NCI-H2196 treated with DMSO at 0.1 percent for 48 hours (cell line): ENCODE measurements around the gene RGCC.

ENCODE experiments used
- DNase-seq: peaks from one replicate; lab custom pipeline; 2025; ENCODE audit not compliant: unreplicated experiment; lab: John Stamatoyannopoulos, UW

The RGCC gene

GRCh38 chr13:41514853-41515395, 57.6 kb downstream of the RGCC start:
- no peak for DNase-seq

- DNase-seq = no peak
These were observed 58.3 kb downstream of the RGCC start for GRCh38 chr13:41515491-41516139.

GRCh38 chr13:41516166-41516565, 58.8 kb downstream of the RGCC start:
- DNase-seq = no peak

GRCh38 chr13:41516760-41517159, 59.4 kb downstream of the RGCC start:
- DNase-seq = no peak

- no peak for DNase-seq
These were observed 62.8 kb downstream of the RGCC start for GRCh38 chr13:41520016-41520659.
